ENCODE measurements around the gene P4HA3. TPM values are rescaled to one million over a fixed set of nuclear protein-coding genes. Genes with fewer than 3 reads are reported as not detected.

The P4HA3 gene
- total and polyA plus RNA-seq, 4 donors: 0.07 to 0.59 (median 0.33) TPM

DNA sequence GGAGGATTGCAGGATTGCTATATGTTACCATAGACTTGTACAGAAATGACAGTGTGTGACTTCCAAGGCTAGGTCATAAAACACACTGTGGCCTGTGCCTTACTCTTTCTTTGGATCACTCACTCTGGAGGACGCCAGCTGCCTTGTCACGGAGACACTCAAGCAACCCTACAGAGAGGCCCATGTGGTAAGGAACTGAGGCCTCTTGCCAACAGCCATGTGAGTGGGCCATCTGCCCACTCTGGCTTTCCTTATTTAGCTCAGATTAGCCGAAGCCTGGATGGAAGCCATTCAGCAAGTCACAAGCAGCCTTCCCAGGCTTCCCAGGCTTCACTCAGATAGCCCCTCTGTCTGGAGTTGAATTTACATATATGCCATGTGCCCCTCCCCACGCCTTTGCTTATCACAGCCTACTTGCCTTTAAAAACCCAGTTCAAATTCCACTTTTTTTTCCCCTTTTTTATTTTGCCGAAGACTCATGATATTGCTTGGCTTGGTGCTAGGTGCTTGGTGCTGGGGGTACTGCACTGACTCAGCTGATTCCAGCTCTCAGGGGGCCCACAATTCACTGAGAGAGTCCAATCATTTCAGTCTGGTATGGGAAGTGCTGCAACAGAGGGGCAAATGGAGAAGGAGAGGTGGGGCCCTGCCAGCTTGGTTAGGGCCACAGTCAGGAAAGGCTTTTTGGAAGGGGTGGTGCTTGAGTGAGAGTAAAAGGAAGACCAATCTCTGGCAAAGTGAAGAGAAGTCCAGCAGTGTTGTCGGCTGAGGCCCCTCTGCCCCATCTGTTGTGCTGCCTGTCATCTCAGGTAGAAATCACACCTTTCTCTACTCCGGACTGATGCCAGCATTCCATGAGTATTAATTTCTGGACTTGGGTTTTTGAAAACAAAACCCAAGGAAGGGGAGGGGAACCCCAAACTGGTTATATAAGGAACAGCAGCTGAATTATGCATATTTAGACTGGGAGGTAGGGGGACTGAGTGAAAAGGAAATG, 14.5 kb upstream of the P4HA3 start:
- Histone ChIP-seq H3K9ac (ENCODE audit: low read depth in 1 of 2, low read length in 2 of 2) (no peak overlapping the region), H3K4me1 (ENCODE audit: control insufficient read depth in 4 of 4, insufficient read depth in 4 of 4, low read length in 3 of 4) (no peaks in the 10 kb centered on the region), H3K4me3 (ENCODE audit: low read depth in 1 of 3, low read length in 3 of 3) (no peak overlapping the region), H3K9me3 (ENCODE audit: control insufficient read depth in 4 of 4, low read length in 3 of 4) (no peaks in the 10 kb centered on the region), H3K36me3 (ENCODE audit: control insufficient read depth in 4 of 4, insufficient read depth in 3 of 4, low read depth in 1 of 4, low read length in 3 of 4) (no peaks in the 10 kb centered on the region), H3K27ac (ENCODE audit: low read depth in 1 of 2, low read length in 2 of 2) (no peak overlapping the region), H3K27me3 (ENCODE audit: control insufficient read depth in 4 of 4, insufficient read depth in 4 of 4, low read length in 3 of 4) (peaks cover 0 to under 1% (median 0%) of the 10 kb centered on the region in 4 donors)
- TF ChIP-seq, protein P1, sequence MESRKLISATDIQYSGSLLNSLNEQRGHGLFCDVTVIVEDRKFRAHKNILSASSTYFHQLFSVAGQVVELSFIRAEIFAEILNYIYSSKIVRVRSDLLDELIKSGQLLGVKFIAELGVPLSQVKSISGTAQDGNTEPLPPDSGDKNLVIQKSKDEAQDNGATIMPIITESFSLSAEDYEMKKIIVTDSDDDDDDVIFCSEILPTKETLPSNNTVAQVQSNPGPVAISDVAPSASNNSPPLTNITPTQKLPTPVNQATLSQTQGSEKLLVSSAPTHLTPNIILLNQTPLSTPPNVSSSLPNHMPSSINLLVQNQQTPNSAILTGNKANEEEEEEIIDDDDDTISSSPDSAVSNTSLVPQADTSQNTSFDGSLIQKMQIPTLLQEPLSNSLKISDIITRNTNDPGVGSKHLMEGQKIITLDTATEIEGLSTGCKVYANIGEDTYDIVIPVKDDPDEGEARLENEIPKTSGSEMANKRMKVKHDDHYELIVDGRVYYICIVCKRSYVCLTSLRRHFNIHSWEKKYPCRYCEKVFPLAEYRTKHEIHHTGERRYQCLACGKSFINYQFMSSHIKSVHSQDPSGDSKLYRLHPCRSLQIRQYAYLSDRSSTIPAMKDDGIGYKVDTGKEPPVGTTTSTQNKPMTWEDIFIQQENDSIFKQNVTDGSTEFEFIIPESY (IDR thresholded peaks at IDR 0.05): no peak
- TF ChIP-seq HNF4G (IDR thresholded peaks at IDR 0.05) (no peak), RXRA (IDR thresholded peaks at IDR 0.05) (no peak), RAD21 (IDR thresholded peaks at IDR 0.05) (no peak), YY1 (IDR thresholded peaks at IDR 0.05) (no peak), GABPA (IDR thresholded peaks at IDR 0.05 in 1 of 2, conservative IDR thresholded peaks at IDR 0.05 in 1 of 2) (no peak), FOXA1 (IDR thresholded peaks at IDR 0.05) (no peak), SP1 (IDR thresholded peaks at IDR 0.05) (no peak), NR2F2 (IDR thresholded peaks at IDR 0.05) (no peak), HNF4A (conservative IDR thresholded peaks at IDR 0.05) (no peak), TAF1 (conservative IDR thresholded peaks at IDR 0.05) (no peak), JUND (IDR thresholded peaks at IDR 0.05) (no peak), EGR1 (IDR thresholded peaks at IDR 0.05; ENCODE audit: low read depth in 2 of 2) (no peak), FOXA2 (IDR thresholded peaks at IDR 0.05) (no peak)
- TF ChIP-seq, protein P2, sequence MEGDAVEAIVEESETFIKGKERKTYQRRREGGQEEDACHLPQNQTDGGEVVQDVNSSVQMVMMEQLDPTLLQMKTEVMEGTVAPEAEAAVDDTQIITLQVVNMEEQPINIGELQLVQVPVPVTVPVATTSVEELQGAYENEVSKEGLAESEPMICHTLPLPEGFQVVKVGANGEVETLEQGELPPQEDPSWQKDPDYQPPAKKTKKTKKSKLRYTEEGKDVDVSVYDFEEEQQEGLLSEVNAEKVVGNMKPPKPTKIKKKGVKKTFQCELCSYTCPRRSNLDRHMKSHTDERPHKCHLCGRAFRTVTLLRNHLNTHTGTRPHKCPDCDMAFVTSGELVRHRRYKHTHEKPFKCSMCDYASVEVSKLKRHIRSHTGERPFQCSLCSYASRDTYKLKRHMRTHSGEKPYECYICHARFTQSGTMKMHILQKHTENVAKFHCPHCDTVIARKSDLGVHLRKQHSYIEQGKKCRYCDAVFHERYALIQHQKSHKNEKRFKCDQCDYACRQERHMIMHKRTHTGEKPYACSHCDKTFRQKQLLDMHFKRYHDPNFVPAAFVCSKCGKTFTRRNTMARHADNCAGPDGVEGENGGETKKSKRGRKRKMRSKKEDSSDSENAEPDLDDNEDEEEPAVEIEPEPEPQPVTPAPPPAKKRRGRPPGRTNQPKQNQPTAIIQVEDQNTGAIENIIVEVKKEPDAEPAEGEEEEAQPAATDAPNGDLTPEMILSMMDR (IDR thresholded peaks at IDR 0.05; ENCODE audit: low read depth, low read length, missing input control): no peak
- TF ChIP-seq, protein P3, sequence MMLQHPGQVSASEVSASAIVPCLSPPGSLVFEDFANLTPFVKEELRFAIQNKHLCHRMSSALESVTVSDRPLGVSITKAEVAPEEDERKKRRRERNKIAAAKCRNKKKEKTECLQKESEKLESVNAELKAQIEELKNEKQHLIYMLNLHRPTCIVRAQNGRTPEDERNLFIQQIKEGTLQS (IDR thresholded peaks at IDR 0.05): no peak
- TF ChIP-seq, protein P4, sequence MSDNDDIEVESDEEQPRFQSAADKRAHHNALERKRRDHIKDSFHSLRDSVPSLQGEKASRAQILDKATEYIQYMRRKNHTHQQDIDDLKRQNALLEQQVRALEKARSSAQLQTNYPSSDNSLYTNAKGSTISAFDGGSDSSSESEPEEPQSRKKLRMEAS (IDR thresholded peaks at IDR 0.05): no peak
- TF ChIP-seq, protein P5, sequence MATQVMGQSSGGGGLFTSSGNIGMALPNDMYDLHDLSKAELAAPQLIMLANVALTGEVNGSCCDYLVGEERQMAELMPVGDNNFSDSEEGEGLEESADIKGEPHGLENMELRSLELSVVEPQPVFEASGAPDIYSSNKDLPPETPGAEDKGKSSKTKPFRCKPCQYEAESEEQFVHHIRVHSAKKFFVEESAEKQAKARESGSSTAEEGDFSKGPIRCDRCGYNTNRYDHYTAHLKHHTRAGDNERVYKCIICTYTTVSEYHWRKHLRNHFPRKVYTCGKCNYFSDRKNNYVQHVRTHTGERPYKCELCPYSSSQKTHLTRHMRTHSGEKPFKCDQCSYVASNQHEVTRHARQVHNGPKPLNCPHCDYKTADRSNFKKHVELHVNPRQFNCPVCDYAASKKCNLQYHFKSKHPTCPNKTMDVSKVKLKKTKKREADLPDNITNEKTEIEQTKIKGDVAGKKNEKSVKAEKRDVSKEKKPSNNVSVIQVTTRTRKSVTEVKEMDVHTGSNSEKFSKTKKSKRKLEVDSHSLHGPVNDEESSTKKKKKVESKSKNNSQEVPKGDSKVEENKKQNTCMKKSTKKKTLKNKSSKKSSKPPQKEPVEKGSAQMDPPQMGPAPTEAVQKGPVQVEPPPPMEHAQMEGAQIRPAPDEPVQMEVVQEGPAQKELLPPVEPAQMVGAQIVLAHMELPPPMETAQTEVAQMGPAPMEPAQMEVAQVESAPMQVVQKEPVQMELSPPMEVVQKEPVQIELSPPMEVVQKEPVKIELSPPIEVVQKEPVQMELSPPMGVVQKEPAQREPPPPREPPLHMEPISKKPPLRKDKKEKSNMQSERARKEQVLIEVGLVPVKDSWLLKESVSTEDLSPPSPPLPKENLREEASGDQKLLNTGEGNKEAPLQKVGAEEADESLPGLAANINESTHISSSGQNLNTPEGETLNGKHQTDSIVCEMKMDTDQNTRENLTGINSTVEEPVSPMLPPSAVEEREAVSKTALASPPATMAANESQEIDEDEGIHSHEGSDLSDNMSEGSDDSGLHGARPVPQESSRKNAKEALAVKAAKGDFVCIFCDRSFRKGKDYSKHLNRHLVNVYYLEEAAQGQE (IDR thresholded peaks at IDR 0.05): no peak
- DNase-seq (ENCODE audit: low spot score): no peak
- 76% methylated on average over 7 of the region's 7 CpGs for WGBS
